ENCODE measurements around the gene SLC22A23.
A peak's percentile ranks its signal among the peaks of the same experiment; 100 is the strongest.

The SLC22A23 gene

GRCh38 chr6:3268680-3269079 is 188.2 kb downstream of the SLC22A23 start:
- TF ChIP-seq POLR2A (IDR thresholded peaks at IDR 0.05; ENCODE audit: low read depth, low read length): no peak
- FAIRE-seq (no peak), DNase-seq (ENCODE audit: insufficient read length, low spot score) (no peak)

DNA sequence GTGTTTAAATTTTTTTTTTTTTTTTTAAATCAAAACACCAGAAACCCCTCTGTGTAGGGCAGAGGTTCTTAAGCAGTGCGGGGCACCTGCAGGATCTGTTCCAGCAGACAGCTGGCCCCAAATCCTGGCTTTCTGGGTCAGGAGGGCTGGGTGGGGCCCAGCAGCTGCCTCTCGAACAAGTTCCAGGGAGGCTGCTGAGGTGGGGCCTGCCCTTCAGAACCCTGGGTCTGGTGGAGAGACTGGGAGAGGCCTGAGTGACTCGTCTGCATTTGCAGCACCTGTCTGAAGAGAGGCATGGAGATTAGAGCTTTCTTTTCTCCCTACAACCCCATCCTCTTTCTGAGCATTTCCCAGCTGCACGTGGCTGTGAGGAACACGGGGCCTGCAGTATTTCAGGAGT is 189.7 kb downstream of the SLC22A23 start:
- TF ChIP-seq POLR2A (IDR thresholded peaks at IDR 0.05; ENCODE audit: low read depth, low read length): no peak
- DNase-seq (ENCODE audit: insufficient read length, low spot score) (no peak), FAIRE-seq (no peak)

- TF ChIP-seq POLR2A (IDR thresholded peaks at IDR 0.05; ENCODE audit: low read depth, low read length): no peak
- no peak for DNase-seq (ENCODE audit: insufficient read length, low spot score)
- no peak for FAIRE-seq
These were observed 190.7 kb downstream of the SLC22A23 start for GRCh38 chr6:3266170-3266569.

- TF ChIP-seq POLR2A (IDR thresholded peaks at IDR 0.05; ENCODE audit: low read depth, low read length): no peak
- no peak for FAIRE-seq
- DNase-seq (ENCODE audit: insufficient read length, low spot score): no peak
These were observed 191.2 kb downstream of the SLC22A23 start for GRCh38 chr6:3265671-3266070.

- no peak for TF ChIP-seq POLR2A (IDR thresholded peaks at IDR 0.05; ENCODE audit: low read depth, low read length)
- FAIRE-seq (no peak), DNase-seq (ENCODE audit: insufficient read length, low spot score) (no peak)
These were observed 192.5 kb downstream of the SLC22A23 start for GRCh38 chr6:3264356-3264755.

GRCh38 chr6:3263096-3263495 is 193.8 kb downstream of the SLC22A23 start:
- no peak for TF ChIP-seq POLR2A (IDR thresholded peaks at IDR 0.05; ENCODE audit: low read depth, low read length)
- FAIRE-seq (no peak), DNase-seq (ENCODE audit: insufficient read length, low spot score) (no peak)

- TF ChIP-seq POLR2A (IDR thresholded peaks at IDR 0.05; ENCODE audit: low read depth, low read length): no peak
- no peak for FAIRE-seq
- no peak for DNase-seq (ENCODE audit: insufficient read length, low spot score)
These were observed 194.9 kb downstream of the SLC22A23 start for GRCh38 chr6:3261921-3262320.

DNA sequence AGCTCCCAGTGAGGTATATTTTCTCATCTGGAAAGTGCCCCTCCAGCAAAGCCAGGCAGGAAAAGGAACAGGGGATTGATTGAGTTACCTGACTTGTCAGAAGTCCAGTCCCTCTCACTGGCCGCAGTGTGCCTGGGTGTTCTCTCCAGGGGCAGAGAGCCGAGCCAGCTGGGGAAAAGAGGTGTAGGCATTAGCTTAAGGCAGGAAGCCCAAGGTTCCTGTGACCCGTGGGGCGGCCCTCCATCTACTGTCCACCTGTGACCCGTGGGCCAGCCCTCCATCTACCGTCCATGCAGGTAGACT is 195.4 kb downstream of the SLC22A23 start:
- FAIRE-seq (no peak), DNase-seq (ENCODE audit: insufficient read length, low spot score) (no peak)
- no peak for TF ChIP-seq POLR2A (IDR thresholded peaks at IDR 0.05; ENCODE audit: low read depth, low read length)

DNA sequence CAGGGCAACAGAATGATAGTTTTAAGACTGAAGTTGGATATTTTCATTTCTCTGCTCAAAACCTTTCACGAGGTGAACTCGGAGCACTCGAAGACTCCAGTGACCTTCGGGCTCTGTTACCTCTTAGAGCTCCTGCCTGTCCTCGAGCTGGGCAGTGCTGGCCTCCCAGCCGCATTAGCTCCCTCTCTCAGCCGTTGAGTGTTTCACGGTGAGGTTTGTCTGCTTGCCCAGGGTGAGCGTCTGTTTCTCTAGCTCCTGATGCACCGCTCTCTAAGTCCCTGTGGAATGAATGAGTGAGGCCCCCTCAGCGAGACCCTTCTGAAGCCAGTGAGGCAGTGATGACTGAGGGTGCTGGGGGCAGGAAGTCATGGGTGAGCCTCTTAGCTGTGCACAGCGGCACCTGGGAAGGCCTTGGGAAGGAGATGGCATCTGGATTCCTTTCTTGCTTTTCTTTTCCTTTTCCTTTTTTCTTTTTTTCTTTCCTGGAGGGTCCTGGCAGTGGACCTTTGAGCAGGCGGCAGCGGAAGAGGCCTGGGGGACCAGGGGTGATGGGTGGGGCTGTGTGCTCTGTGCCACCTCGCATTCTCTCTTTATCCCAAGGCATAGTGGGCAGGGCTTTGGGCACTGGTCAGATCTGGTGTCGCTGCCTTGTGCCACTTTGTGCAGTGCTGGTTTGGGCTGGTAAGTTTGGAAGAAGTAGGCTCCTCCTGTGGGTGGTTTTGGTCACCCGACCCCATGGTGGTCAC is 195.9 kb downstream of the SLC22A23 start:
- TF ChIP-seq POLR2A (IDR thresholded peaks at IDR 0.05; ENCODE audit: low read depth, low read length): no peak
- DNase-seq (ENCODE audit: insufficient read length, low spot score) (no peak), FAIRE-seq (no peak)

GRCh38 chr6:3260296-3260695 is 196.6 kb downstream of the SLC22A23 start:
- no peak for DNase-seq (ENCODE audit: insufficient read length, low spot score)
- TF ChIP-seq POLR2A (IDR thresholded peaks at IDR 0.05; ENCODE audit: low read depth, low read length): no peak
- no peak for FAIRE-seq

GRCh38 chr6:3259491-3259958 is 197.3 kb downstream of the SLC22A23 start:
- DNase-seq (ENCODE audit: insufficient read length, low spot score) (peak; percentile 61), FAIRE-seq (no peak)
- TF ChIP-seq POLR2A (IDR thresholded peaks at IDR 0.05; ENCODE audit: low read depth, low read length): no peak

- no peak for FAIRE-seq
- TF ChIP-seq POLR2A (IDR thresholded peaks at IDR 0.05; ENCODE audit: low read depth, low read length): peak; percentile 65
- DNase-seq (ENCODE audit: insufficient read length, low spot score): peak; percentile 93
These were observed 197.9 kb downstream of the SLC22A23 start, which contains the start of gene PSMG4 for GRCh38 chr6:3258720-3259490. PSMG4 (plus strand) TSS chr6:3258947; CDS start chr6:3259023, 76 bp downstream.

- no peak for TF ChIP-seq POLR2A (IDR thresholded peaks at IDR 0.05; ENCODE audit: low read depth, low read length)
- no peak for FAIRE-seq
- DNase-seq (ENCODE audit: insufficient read length, low spot score): no peak
These were observed 198.6 kb downstream of the SLC22A23 start for GRCh38 chr6:3258201-3258600.

DNA sequence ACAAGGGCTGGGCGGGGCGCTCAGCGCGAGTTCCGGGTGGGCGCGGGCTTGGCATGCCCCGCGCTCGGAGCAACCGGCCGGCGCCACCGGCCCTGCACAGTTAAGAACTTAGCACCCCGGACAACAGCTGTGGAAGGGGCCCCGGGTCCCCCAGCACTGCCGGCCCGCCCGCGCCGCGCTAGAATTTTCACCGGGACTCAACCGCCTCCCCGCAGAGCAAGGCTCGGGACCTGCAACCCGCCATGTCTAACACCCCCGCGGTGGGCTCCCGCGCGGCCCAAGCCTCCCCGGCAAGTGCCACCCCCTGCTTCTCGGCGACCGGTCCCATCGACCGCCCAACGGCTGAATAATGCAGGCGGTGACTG is 203.3 kb downstream of the SLC22A23 start:
- FAIRE-seq (no peak), DNase-seq (ENCODE audit: insufficient read length, low spot score) (no peak)
- TF ChIP-seq POLR2A (IDR thresholded peaks at IDR 0.05; ENCODE audit: low read depth, low read length): no peak
